Right lobe of liver (tissue), 4 donors: ENCODE measurements around the gene MCRS1.

Experiments
- POLR2A ChIP-seq: fragments of 450-650 bp; IDR thresholded peaks from one replicate; pipeline ENCODE4 v1.6.1; 2017; ENCODE audit warnings: antibody characterized with exemption, mild to moderate bottlenecking
- TF ChIP-seq, protein P1 (sequence below), 4 donors: fragments of 200-600 bp in 3 of 4; fragments of 450-650 bp in 1 of 4; IDR thresholded peaks; one replicate each; pipeline versions ENCODE4 v1.5.1 to v1.8.0; 2016 to 2022; ENCODE audit warnings: antibody characterized with exemption in 4 of 4, mild to moderate bottlenecking in 2 of 4
- donor health status: DM: no; HTN: no; CAD: no.
- donor health status: DM: no; HTN: no; CAD: no.
- donor health status: DM: no; HTN: yes; CAD: no.

DNA sequence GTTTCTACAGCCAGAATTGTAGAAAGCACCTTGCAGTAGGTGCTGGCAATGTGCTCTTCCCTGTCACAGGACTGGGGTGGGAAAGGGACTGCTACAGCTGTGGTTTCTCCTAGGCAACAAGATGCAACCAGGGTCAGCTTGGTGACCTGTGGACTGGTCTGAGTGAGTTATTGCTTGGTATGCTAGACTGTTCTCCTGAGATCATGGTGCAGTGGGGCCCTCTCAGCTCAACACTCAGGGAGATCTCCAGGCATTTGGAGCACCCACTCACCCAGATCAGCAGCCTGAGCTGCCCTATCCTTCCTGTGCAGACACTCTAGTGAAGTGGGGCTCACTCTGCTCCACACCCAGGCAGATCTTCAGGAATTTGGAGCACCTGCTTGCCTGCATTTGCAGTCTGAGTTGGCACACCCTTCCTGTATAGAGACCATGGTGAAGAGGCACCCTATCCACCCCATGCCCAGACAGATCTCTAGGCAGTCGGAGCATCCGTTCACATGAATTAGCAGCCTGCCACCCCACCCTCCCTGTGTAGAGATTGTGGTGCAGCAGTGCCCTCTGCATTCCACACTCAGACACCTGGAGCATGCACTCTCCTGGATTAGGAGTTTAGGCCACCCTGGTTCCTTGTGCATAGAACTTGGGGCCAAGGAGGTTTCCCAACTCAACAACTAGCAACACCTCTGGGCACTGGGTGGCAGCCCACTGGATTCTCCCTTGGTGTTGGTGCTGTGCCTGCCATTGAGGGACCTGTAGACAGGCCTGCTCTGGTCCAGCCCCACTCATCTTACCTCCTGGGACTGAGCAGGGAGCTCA is 41.3 kb upstream of the MCRS1 start:
- TF ChIP-seq, protein P1, sequence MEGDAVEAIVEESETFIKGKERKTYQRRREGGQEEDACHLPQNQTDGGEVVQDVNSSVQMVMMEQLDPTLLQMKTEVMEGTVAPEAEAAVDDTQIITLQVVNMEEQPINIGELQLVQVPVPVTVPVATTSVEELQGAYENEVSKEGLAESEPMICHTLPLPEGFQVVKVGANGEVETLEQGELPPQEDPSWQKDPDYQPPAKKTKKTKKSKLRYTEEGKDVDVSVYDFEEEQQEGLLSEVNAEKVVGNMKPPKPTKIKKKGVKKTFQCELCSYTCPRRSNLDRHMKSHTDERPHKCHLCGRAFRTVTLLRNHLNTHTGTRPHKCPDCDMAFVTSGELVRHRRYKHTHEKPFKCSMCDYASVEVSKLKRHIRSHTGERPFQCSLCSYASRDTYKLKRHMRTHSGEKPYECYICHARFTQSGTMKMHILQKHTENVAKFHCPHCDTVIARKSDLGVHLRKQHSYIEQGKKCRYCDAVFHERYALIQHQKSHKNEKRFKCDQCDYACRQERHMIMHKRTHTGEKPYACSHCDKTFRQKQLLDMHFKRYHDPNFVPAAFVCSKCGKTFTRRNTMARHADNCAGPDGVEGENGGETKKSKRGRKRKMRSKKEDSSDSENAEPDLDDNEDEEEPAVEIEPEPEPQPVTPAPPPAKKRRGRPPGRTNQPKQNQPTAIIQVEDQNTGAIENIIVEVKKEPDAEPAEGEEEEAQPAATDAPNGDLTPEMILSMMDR (IDR thresholded peaks at IDR 0.05): no peak
- no peak for TF ChIP-seq POLR2A
